IPS-18a (cell line): ENCODE measurements around the gene CRADD.

Experiments used
- H3K27ac ChIP-seq: one replicate; pipeline ENCODE4 v1.5.1; 2013; ENCODE audit warnings: low read length
- H3K27me3 ChIP-seq: one replicate; pipeline ENCODE4 v1.6.1; 2013; ENCODE audit warnings: mild to moderate bottlenecking, low read length; ENCODE audit not compliant: control insufficient read depth, insufficient read depth
- H3K36me3 ChIP-seq: one replicate; pipeline ENCODE4 v1.6.1; 2013; ENCODE audit warnings: low read depth, low read length; ENCODE audit not compliant: control insufficient read depth
- H3K4me1 ChIP-seq: one replicate; pipeline ENCODE4 v1.6.1; 2013; ENCODE audit warnings: low read depth, low read length; ENCODE audit not compliant: control insufficient read depth
- H3K4me3 ChIP-seq: one replicate; pipeline ENCODE4 v1.5.1; 2013; ENCODE audit warnings: low read length
- H3K9ac ChIP-seq: one replicate; pipeline ENCODE4 v1.6.1; 2013; ENCODE audit warnings: mild to moderate bottlenecking, low read length, moderate library complexity
- H3K9me3 ChIP-seq: one replicate; pipeline ENCODE4 v1.6.1; 2013; ENCODE audit warnings: low read depth, low read length; ENCODE audit not compliant: control insufficient read depth

CRADD gene

DNA sequence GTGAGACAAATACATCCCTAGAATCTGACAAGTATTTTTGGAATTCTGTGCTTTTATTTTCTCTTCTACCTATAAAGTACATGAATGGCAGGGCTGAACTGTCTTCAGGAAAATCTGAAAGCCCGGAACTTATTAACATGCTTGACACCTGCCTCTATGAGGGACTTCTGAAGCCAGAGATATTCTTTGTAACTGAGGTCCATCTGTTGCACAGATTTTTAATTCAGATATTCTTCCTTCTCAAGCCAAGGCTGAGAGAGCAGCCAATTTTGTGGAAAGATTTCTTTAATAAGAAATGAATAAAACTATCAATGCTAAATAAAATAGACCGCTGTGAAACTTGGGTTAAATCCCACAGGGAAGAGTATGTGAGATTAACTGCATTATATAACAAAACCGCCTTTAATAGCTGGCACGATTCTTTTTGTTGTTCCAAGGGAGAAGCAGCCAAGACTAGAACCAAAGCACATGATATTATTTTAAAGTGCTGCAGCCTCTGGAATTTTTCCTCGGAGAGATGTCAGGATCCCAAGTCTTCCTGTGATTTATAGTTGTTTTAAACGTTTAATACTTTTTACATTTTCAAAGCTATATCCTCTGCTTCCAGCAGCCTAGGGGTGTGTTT is 148.9 kb downstream of the CRADD start:
- no peak overlapping the region for H3K9ac ChIP-seq
- H3K27ac ChIP-seq, result no peak overlapping the region
- no peak overlapping the region for H3K4me3 ChIP-seq
- H3K4me1 ChIP-seq, result peaks cover 26% of the 10 kb centered on the region
- H3K36me3 ChIP-seq, result no peaks in the 10 kb centered on the region
- H3K9me3 ChIP-seq, result no peaks in the 10 kb centered on the region
- no peaks in the 10 kb centered on the region for H3K27me3 ChIP-seq

- Histone ChIP-seq H3K27ac (no peak overlapping the region), H3K9me3 (no peaks in the 10 kb centered on the region), H3K4me1 (peaks cover 26% of the 10 kb centered on the region), H3K36me3 (no peaks in the 10 kb centered on the region), H3K27me3 (no peaks in the 10 kb centered on the region), H3K4me3 (no peak overlapping the region), H3K9ac (no peak overlapping the region)
Observed at GRCh38 chr12:93827179-93827578, 150.0 kb downstream of the CRADD start.

DNA sequence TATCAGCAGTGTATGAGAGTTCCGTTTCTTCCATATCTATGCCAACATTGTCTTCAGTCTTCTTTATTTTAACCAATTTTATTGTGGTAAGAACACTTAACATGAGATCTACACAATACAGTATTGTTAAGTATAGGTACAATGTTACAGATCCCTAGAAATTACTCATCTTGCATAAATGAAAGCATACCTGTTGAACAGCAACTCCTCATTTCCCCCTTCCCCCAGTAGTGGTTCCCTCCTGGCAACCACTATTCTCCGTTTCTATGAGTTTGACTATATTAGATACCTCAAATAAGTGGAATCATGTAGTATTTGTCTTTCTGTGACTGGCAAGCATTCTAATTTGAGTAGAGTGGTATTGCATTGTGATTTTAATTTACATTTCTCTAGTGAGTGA is 150.5 kb downstream of the CRADD start:
- Histone ChIP-seq H3K4me3 (no peak overlapping the region), H3K36me3 (no peaks in the 10 kb centered on the region), H3K27ac (no peak overlapping the region), H3K27me3 (no peaks in the 10 kb centered on the region), H3K4me1 (peaks cover 26% of the 10 kb centered on the region), H3K9ac (no peak overlapping the region), H3K9me3 (no peaks in the 10 kb centered on the region)

DNA sequence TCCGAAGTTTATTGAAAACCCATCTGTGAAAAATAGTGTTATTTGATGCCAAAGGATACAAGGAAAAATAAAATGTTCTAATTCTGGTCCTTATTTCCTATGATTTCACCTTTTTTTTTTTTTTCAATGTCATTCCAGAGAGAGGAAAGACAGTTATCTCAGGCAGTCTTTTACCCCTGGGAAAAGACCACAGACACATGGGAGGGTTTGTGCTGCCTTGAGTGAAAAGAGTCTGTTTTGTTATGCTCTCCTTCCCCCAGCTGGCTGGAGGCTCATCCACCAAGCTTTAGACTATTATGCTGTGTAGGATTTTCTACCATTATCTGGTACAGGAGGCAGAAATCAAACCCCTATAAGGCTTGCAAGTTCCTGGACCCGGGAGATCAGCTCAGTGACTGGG is 151.8 kb downstream of the CRADD start:
- no peaks in the 10 kb centered on the region for H3K9me3 ChIP-seq
- no peaks in the 10 kb centered on the region for H3K36me3 ChIP-seq
- H3K9ac ChIP-seq, result no peak overlapping the region
- no peaks in the 10 kb centered on the region for H3K27me3 ChIP-seq
- H3K4me3 ChIP-seq, result no peak overlapping the region
- peaks cover 21% of the 10 kb centered on the region for H3K4me1 ChIP-seq
- H3K27ac ChIP-seq, result no peak overlapping the region

- Histone ChIP-seq H3K27ac (no peak overlapping the region), H3K36me3 (no peaks in the 10 kb centered on the region), H3K9me3 (no peaks in the 10 kb centered on the region), H3K9ac (no peak overlapping the region), H3K27me3 (no peaks in the 10 kb centered on the region), H3K4me1 (peaks cover 4% of the 10 kb centered on the region), H3K4me3 (no peak overlapping the region)
Observed at GRCh38 chr12:93831374-93831773, 154.2 kb downstream of the CRADD start.

- no peaks in the 10 kb centered on the region for H3K36me3 ChIP-seq
- H3K4me3 ChIP-seq, result no peak overlapping the region
- no peak overlapping the region for H3K27ac ChIP-seq
- H3K9me3 ChIP-seq, result no peaks in the 10 kb centered on the region
- no peaks in the 10 kb centered on the region for H3K27me3 ChIP-seq
- H3K4me1 ChIP-seq, result peaks cover 4% of the 10 kb centered on the region
- H3K9ac ChIP-seq, result no peak overlapping the region
Observed at GRCh38 chr12:93832131-93832530, 155.0 kb downstream of the CRADD start.

GRCh38 chr12:93833946-93834345 is 156.8 kb downstream of the CRADD start:
- Histone ChIP-seq H3K4me1 (peaks cover 4% of the 10 kb centered on the region), H3K4me3 (no peak overlapping the region), H3K36me3 (no peaks in the 10 kb centered on the region), H3K27me3 (no peaks in the 10 kb centered on the region), H3K9ac (no peak overlapping the region), H3K27ac (no peak overlapping the region), H3K9me3 (no peaks in the 10 kb centered on the region)

GRCh38 chr12:93836620-93837260 is 159.6 kb downstream of the CRADD start:
- H3K4me1 ChIP-seq, result no peaks in the 10 kb centered on the region
- no peak overlapping the region for H3K9ac ChIP-seq
- no peaks in the 10 kb centered on the region for H3K36me3 ChIP-seq
- H3K9me3 ChIP-seq, result no peaks in the 10 kb centered on the region
- H3K4me3 ChIP-seq, result no peak overlapping the region
- H3K27me3 ChIP-seq, result no peaks in the 10 kb centered on the region
- no peak overlapping the region for H3K27ac ChIP-seq

- Histone ChIP-seq H3K9me3 (no peaks in the 10 kb centered on the region), H3K9ac (no peak overlapping the region), H3K36me3 (no peaks in the 10 kb centered on the region), H3K27ac (no peak overlapping the region), H3K27me3 (no peaks in the 10 kb centered on the region), H3K4me3 (no peak overlapping the region), H3K4me1 (no peaks in the 10 kb centered on the region)
Observed at GRCh38 chr12:93838193-93838592, 161.0 kb downstream of the CRADD start.

GRCh38 chr12:93839064-93839463 is 161.9 kb downstream of the CRADD start:
- no peak overlapping the region for H3K4me3 ChIP-seq
- H3K9me3 ChIP-seq, result no peaks in the 10 kb centered on the region
- H3K4me1 ChIP-seq, result no peaks in the 10 kb centered on the region
- no peaks in the 10 kb centered on the region for H3K36me3 ChIP-seq
- H3K9ac ChIP-seq, result no peak overlapping the region
- no peaks in the 10 kb centered on the region for H3K27me3 ChIP-seq
- no peak overlapping the region for H3K27ac ChIP-seq

DNA sequence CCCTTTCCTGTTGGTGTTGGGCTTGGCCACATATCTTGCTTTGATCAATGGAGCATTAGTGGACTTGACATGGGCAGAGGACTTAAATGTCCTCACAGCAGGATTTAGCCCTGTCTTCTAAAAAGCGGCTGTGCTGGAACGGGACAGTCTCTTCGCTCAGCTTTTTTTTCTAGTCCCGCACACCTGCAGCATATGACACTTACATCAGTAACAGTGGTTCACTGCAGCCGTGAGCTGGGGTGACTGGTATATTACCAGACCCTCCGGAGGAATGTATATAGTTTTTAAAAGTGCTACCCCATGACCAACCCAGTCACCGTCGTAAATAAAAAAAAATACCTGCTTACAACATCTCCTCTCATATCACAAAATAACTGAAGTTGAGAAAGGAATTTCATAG is 164.5 kb downstream of the CRADD start:
- Histone ChIP-seq H3K4me3 (no peak overlapping the region), H3K9me3 (no peaks in the 10 kb centered on the region), H3K36me3 (no peaks in the 10 kb centered on the region), H3K27ac (no peak overlapping the region), H3K27me3 (no peaks in the 10 kb centered on the region), H3K9ac (no peak overlapping the region), H3K4me1 (no peaks in the 10 kb centered on the region)

GRCh38 chr12:93844164-93844784 is 167.1 kb downstream of the CRADD start:
- Histone ChIP-seq H3K4me1 (no peaks in the 10 kb centered on the region), H3K4me3 (no peak overlapping the region), H3K27me3 (no peaks in the 10 kb centered on the region), H3K36me3 (no peaks in the 10 kb centered on the region), H3K27ac (no peak overlapping the region), H3K9me3 (no peaks in the 10 kb centered on the region), H3K9ac (no peak overlapping the region)
